ENCODE measurements around the gene SAP130. TPM values are rescaled to one million over a fixed set of nuclear protein-coding genes. Genes with fewer than 3 reads are reported as not detected.

The SAP130 gene
- total and polyA plus RNA-seq, 2 of the 4 experiments (the other 2 are of a cell fraction), result 6.1 to 17.1 TPM

DNA sequence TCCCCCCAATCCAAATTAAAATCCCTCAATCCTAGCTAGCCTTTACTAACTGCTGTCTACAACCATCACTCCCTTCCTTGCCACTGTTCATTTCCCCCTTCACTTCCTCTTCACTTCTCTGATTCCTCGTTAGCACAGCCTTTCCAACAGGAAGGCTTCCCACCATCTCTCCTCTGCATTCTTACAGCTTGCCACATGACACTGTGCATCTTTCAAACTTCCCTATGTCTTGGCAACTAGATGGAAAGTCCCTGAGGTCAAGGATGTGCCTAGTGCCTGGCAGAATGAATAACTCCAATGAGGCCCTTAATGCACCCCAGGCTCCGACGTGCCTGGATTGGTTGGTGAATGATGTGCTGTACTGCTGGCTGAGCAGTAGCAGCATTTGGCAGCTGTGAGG is 15.2 kb downstream of the SAP130 start:
- no peak overlapping the region for H2BK15ac ChIP-seq (ENCODE audit: low read depth, low read length)
- ChIA-PET POLR2A (ENCODE audit: unreplicated experiment) (no interaction called here), CTCF (interaction anchor here (0.6 kb wide), 1 partner anchor 55 kb away, joined by 3 read pairs; no protein-coding TSS in a partner anchor)
- H2AFZ ChIP-seq (replicated peaks; ENCODE audit: low read length, poor library complexity), result no peak overlapping the region
- H3K9me1 ChIP-seq (ENCODE audit: insufficient read depth, low read length), result no peaks in the 10 kb centered on the region
- no TSS peak for BruUV-seq (replicated peaks)
- WGBS, 2 experiments (ENCODE audit: extremely low coverage in 2 of 2, insufficient read length in 1 of 2), result 100% methylated on average over 2 of the region's 3 CpGs; no CpG with 5 or more reads in 1 of the 2 experiments
- dilution Hi-C loops (cut with HindIII; ENCODE audit: low sequenced_read_pairs, unreplicated experiment) (no loop called here), in situ Hi-C loops (cut with MboI; ENCODE audit: low sequenced_read_pairs) (no loop called here), intact Hi-C loops (cut with micrococcal nuclease) (no loop called here)
- no peak overlapping the region for H2BK20ac ChIP-seq (ENCODE audit: low read depth, low read length)
- peaks cover 2 to 6% of the 10 kb centered on the region in 2 experiments; a peak in 2 of 4 replicates for H3K79me1 ChIP-seq (ENCODE audit: low read depth in 1 of 2, low read length in 2 of 2)
- no peak overlapping the region for H3K14ac ChIP-seq (replicated peaks; ENCODE audit: low read depth, low read length)
- H3K4me2 ChIP-seq (ENCODE audit: low read depth, low read length), result no peak overlapping the region
- ATAC-seq (ENCODE audit: low read depth) (no peak), DNase-seq (no peak)
- no peak overlapping the region for H4K91ac ChIP-seq (ENCODE audit: insufficient read depth, low read depth, low read length)
- no peak overlapping the region for H2AK5ac ChIP-seq (ENCODE audit: low read depth, low read length)
- H3K27me3 ChIP-seq (ENCODE audit: control insufficient read depth, insufficient read depth, low read length), result no peaks in the 10 kb centered on the region
- no peak overlapping the region for H3K56ac ChIP-seq (ENCODE audit: extremely low read depth, insufficient read depth, low read length)
- no peaks in the 10 kb centered on the region for H4K20me1 ChIP-seq (ENCODE audit: insufficient read depth, low read length)
- H3K23ac ChIP-seq (ENCODE audit: low read depth, low read length), result no peak overlapping the region
- H3K9me3 ChIP-seq (ENCODE audit: control insufficient read depth, insufficient read depth, low read length), result no peaks in the 10 kb centered on the region
- TF ChIP-seq, protein P1, sequence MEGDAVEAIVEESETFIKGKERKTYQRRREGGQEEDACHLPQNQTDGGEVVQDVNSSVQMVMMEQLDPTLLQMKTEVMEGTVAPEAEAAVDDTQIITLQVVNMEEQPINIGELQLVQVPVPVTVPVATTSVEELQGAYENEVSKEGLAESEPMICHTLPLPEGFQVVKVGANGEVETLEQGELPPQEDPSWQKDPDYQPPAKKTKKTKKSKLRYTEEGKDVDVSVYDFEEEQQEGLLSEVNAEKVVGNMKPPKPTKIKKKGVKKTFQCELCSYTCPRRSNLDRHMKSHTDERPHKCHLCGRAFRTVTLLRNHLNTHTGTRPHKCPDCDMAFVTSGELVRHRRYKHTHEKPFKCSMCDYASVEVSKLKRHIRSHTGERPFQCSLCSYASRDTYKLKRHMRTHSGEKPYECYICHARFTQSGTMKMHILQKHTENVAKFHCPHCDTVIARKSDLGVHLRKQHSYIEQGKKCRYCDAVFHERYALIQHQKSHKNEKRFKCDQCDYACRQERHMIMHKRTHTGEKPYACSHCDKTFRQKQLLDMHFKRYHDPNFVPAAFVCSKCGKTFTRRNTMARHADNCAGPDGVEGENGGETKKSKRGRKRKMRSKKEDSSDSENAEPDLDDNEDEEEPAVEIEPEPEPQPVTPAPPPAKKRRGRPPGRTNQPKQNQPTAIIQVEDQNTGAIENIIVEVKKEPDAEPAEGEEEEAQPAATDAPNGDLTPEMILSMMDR (conservative IDR thresholded peaks at IDR 0.05; ENCODE audit: low read depth, low read length), result no peak
- TF ChIP-seq, protein P2, sequence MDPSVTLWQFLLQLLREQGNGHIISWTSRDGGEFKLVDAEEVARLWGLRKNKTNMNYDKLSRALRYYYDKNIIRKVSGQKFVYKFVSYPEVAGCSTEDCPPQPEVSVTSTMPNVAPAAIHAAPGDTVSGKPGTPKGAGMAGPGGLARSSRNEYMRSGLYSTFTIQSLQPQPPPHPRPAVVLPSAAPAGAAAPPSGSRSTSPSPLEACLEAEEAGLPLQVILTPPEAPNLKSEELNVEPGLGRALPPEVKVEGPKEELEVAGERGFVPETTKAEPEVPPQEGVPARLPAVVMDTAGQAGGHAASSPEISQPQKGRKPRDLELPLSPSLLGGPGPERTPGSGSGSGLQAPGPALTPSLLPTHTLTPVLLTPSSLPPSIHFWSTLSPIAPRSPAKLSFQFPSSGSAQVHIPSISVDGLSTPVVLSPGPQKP (IDR thresholded peaks at IDR 0.05; ENCODE audit: borderline replicate concordance, low read depth, low read length), result no peak
- TF ChIP-seq MAFK (IDR thresholded peaks at IDR 0.05; ENCODE audit: low read depth, low read length), result no peak
- TF ChIP-seq, protein P3, sequence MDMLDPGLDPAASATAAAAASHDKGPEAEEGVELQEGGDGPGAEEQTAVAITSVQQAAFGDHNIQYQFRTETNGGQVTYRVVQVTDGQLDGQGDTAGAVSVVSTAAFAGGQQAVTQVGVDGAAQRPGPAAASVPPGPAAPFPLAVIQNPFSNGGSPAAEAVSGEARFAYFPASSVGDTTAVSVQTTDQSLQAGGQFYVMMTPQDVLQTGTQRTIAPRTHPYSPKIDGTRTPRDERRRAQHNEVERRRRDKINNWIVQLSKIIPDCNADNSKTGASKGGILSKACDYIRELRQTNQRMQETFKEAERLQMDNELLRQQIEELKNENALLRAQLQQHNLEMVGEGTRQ (IDR thresholded peaks at IDR 0.05; ENCODE audit: low read depth, low read length), result no peak
- TF ChIP-seq FOS (IDR thresholded peaks at IDR 0.05; ENCODE audit: low read depth, low read length), result no peak
- no peak for TF ChIP-seq POLR2A (IDR thresholded peaks at IDR 0.05; ENCODE audit: low read depth, low read length)
- no peak for TF ChIP-seq CHD1 (IDR thresholded peaks at IDR 0.05; ENCODE audit: low read depth, low read length)
- no peak for TF ChIP-seq CEBPB (IDR thresholded peaks at IDR 0.05; ENCODE audit: low read depth, low read length)
- TF ChIP-seq NFE2L2 (IDR thresholded peaks at IDR 0.05; ENCODE audit: low read depth, low read length), result no peak
- no peak for TF ChIP-seq BHLHE40 (IDR thresholded peaks at IDR 0.05; ENCODE audit: low read depth, low read length)
- no peak for TF ChIP-seq RCOR1 (IDR thresholded peaks at IDR 0.05; ENCODE audit: insufficient replicate concordance, low read length)
- TF ChIP-seq RFX5 (IDR thresholded peaks at IDR 0.05; ENCODE audit: low read depth, low read length), result no peak
- no peak for TF ChIP-seq SMC3 (IDR thresholded peaks at IDR 0.05; ENCODE audit: low read depth, low read length)
- no peak for TF ChIP-seq MAZ (IDR thresholded peaks at IDR 0.05; ENCODE audit: borderline replicate concordance, low read depth, low read length)
- TF ChIP-seq MXI1 (IDR thresholded peaks at IDR 0.05; ENCODE audit: borderline replicate concordance, low read depth, low read length), result no peak
- H2BK120ac ChIP-seq (ENCODE audit: low read depth, low read length), result no peak overlapping the region
- H3K4me3 ChIP-seq (ENCODE audit: insufficient read depth, low read depth, low read length), result no peak overlapping the region
- H3K4me1 ChIP-seq (ENCODE audit: control insufficient read depth, insufficient read depth, low read length), result no peaks in the 10 kb centered on the region
- no peak overlapping the region for H3K4ac ChIP-seq (ENCODE audit: low read depth, low read length)
- H4K5ac ChIP-seq (ENCODE audit: low read depth, low read length), result no peak overlapping the region
- H4K8ac ChIP-seq (ENCODE audit: low read depth in 2 of 2, low read length in 2 of 2), result no peak overlapping the region
- no peak overlapping the region for H3K9ac ChIP-seq (ENCODE audit: low read depth, low read length)
- H3K27ac ChIP-seq (ENCODE audit: insufficient read depth, low read length), result no peak overlapping the region
- peaks cover 67% of the 10 kb centered on the region for H3K36me3 ChIP-seq (ENCODE audit: control insufficient read depth, insufficient read depth, low read length)
- no peak overlapping the region for H3K18ac ChIP-seq (ENCODE audit: low read depth, low read length)
- no peak overlapping the region for H2BK5ac ChIP-seq (ENCODE audit: low read depth, low read length, poor library complexity, severe bottlenecking)
- H2AK9ac ChIP-seq (replicated peaks; ENCODE audit: low read depth, low read length, poor library complexity), result no peak overlapping the region

All from IMR-90 (cell line).